Measurements from ENCODE around the gene RBBP8NL.
A peak's percentile ranks its signal among the peaks of the same experiment; 100 is the strongest.

The RBBP8NL gene

DNA sequence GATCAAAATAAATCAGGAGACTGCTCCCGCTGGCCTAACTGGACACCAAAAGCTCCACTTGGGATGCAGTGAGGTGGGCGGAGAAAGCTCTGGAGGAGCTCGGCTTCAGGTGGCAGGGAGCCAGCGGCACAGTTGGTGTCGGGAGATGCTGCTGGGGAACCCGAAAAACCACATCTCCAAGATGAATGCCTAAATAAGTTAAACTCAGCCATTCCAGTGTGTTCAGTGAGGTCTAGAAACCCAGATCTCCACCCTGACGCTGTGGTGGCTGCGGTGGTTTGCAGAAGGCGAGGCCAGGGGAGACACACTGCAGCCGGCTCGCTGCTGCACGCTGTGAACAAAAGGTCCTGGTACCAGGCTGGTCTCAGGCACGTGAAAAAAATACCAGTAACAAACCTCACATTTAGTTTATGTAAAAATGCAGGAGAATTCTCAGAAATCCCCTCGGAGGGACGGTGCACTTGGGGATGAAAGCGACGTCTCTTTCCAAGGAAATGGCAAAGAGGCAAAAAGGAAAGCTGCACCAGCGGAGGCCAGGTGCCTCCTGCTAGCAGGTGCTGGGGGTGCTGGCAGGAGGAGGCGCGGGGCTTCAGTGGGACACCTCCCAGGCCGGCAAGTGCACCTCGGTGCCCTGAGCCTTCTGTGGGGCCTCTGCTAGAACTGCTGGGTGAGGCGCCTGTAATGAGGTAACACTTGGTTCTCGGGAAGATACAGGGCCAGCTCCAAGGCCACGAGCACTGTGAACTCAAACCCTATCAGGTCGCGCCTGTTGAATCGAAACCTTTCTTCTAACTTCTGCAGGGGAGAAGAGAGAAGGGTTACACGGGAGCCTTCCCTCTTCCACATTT lies 36.8 kb downstream of the RBBP8NL start:
- H2AFZ ChIP-seq (ENCODE audit: low read length) = no peak overlapping the region
- H3K4me3 ChIP-seq (ENCODE audit: low read length, poor library complexity, severe bottlenecking) = no peak overlapping the region
- H3K36me3 ChIP-seq (ENCODE audit: insufficient read depth, low read length) = peaks cover 25% of the 10 kb centered on the region; the same call in 1 of the 2 replicates
- peaks cover 40% of the 10 kb centered on the region for H4K20me1 ChIP-seq (ENCODE audit: insufficient read depth, low read length, poor library complexity, severe bottlenecking)
- peaks cover 5% of the 10 kb centered on the region for H3K27me3 ChIP-seq (ENCODE audit: insufficient read depth, low read length, poor library complexity, severe bottlenecking)
- H3K4me1 ChIP-seq (ENCODE audit: insufficient read depth, low read length, poor library complexity, severe bottlenecking) = peaks cover 21% of the 10 kb centered on the region
- peaks cover 52% of the 10 kb centered on the region for H3K79me2 ChIP-seq (ENCODE audit: insufficient read depth, low read length)
- no peak for TF ChIP-seq EZH2phosphoT487 (IDR thresholded peaks at IDR 0.05; ENCODE audit: borderline replicate concordance)
- TF ChIP-seq, protein P1, sequence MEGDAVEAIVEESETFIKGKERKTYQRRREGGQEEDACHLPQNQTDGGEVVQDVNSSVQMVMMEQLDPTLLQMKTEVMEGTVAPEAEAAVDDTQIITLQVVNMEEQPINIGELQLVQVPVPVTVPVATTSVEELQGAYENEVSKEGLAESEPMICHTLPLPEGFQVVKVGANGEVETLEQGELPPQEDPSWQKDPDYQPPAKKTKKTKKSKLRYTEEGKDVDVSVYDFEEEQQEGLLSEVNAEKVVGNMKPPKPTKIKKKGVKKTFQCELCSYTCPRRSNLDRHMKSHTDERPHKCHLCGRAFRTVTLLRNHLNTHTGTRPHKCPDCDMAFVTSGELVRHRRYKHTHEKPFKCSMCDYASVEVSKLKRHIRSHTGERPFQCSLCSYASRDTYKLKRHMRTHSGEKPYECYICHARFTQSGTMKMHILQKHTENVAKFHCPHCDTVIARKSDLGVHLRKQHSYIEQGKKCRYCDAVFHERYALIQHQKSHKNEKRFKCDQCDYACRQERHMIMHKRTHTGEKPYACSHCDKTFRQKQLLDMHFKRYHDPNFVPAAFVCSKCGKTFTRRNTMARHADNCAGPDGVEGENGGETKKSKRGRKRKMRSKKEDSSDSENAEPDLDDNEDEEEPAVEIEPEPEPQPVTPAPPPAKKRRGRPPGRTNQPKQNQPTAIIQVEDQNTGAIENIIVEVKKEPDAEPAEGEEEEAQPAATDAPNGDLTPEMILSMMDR (conservative IDR thresholded peaks at IDR 0.05; ENCODE audit: low read length) = no peak
- H3K9me3 ChIP-seq (ENCODE audit: insufficient read depth, low read depth, low read length) = no peaks in the 10 kb centered on the region
- no peaks in the 10 kb centered on the region; the same call in 1 of the 2 replicates for H3F3A ChIP-seq (ENCODE audit: low read depth)
- H3K4me2 ChIP-seq (ENCODE audit: low read depth, low read length, poor library complexity, severe bottlenecking) = no peak overlapping the region
- H3K9me2 ChIP-seq (replicated peaks; ENCODE audit: low read depth, low read length) = no peaks in the 10 kb centered on the region
- H3K9ac ChIP-seq (ENCODE audit: low read depth, low read length, poor library complexity, severe bottlenecking) = no peak overlapping the region

DNA sequence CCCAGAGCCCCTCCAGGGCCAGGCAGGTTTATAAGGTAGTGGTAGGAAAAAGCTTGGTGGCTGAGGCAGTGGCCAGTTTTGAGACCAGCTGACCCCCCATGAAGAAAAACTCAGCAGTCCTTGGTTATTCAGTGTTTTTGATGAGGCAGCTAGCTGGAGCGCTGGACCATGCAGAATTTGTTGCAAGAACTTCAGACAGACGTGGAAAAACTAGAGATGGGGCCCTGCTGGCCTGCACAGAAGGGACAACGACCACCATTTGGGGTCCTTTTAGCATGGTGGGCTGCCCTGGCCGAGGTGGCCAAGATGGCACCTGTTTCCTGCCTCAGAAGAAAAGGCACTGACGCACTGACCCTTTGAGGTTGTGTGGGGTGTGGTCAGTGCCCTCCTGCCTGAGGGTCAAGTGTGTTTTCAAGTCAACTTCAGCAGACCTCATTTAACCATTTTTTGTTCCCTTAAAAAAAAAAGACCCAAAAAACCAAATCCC lies 37.7 kb downstream of the RBBP8NL start:
- Histone ChIP-seq H3K4me3 (ENCODE audit: low read length, poor library complexity, severe bottlenecking) (no peak overlapping the region), H3F3A (ENCODE audit: low read depth) (no peaks in the 10 kb centered on the region; the same call in 1 of the 2 replicates), H3K27me3 (ENCODE audit: insufficient read depth, low read length, poor library complexity, severe bottlenecking) (peaks cover 5% of the 10 kb centered on the region), H3K36me3 (ENCODE audit: insufficient read depth, low read length) (peaks cover 25% of the 10 kb centered on the region; the same call in 1 of the 2 replicates), H3K9me2 (replicated peaks; ENCODE audit: low read depth, low read length) (no peaks in the 10 kb centered on the region), H3K9me3 (ENCODE audit: insufficient read depth, low read depth, low read length) (no peaks in the 10 kb centered on the region), H2AFZ (ENCODE audit: low read length) (no peak overlapping the region), H3K4me2 (ENCODE audit: low read depth, low read length, poor library complexity, severe bottlenecking) (peak overlapping the region; percentile 88), H3K4me1 (ENCODE audit: insufficient read depth, low read length, poor library complexity, severe bottlenecking) (peaks cover 26% of the 10 kb centered on the region), H4K20me1 (ENCODE audit: insufficient read depth, low read length, poor library complexity, severe bottlenecking) (peaks cover 40% of the 10 kb centered on the region), H3K79me2 (ENCODE audit: insufficient read depth, low read length) (peaks cover 60% of the 10 kb centered on the region), H3K9ac (ENCODE audit: low read depth, low read length, poor library complexity, severe bottlenecking) (peak overlapping the region; percentile 98)
- TF ChIP-seq EZH2phosphoT487 (IDR thresholded peaks at IDR 0.05; ENCODE audit: borderline replicate concordance) = no peak
- TF ChIP-seq, protein P1 (conservative IDR thresholded peaks at IDR 0.05; ENCODE audit: low read length) = no peak

DNA sequence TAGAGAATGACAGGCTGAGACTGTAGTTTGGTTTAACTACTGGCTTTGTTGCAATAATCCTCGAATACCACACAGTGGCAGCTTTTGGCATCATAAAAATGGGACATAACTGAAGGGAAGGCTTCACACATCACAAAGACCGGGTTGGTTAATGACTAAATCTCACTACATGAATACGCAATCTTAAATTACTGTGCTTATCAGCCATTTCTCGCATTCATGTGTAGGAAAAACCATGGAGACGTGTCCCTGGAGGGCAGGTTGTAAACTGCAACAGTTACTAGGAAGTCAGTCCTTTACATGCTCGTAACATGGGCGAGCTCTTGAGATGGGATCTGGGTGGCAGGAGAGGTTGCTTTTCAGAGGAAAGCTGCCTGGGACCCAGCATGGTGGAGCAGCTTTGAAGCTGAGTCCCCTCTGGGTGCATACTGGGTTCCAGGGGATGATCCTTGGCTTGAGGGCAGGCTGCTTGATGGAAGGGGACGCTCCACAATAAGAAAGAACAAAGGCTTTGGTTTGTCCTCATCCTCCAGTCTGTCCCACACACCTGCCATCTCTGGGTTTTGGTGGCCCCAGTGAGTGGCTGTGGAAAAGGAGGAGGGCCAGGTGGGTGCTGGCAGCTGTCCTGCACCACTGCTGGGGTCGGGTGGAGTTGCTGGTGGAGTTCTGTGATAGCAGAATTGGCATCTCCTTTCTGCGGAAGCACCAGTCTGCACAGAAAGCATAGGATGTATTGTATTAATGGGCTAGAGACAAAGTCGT lies 38.3 kb downstream of the RBBP8NL start:
- peak overlapping the region; percentile 98 for H3K9ac ChIP-seq (ENCODE audit: low read depth, low read length, poor library complexity, severe bottlenecking)
- peaks cover 21% of the 10 kb centered on the region; the same call in 1 of the 2 replicates for H3K36me3 ChIP-seq (ENCODE audit: insufficient read depth, low read length)
- peak overlapping the region; percentile 98 for H3K4me3 ChIP-seq (ENCODE audit: low read length, poor library complexity, severe bottlenecking)
- no peak overlapping the region for H2AFZ ChIP-seq (ENCODE audit: low read length)
- H3K9me3 ChIP-seq (ENCODE audit: insufficient read depth, low read depth, low read length) = no peaks in the 10 kb centered on the region
- H3K9me2 ChIP-seq (replicated peaks; ENCODE audit: low read depth, low read length) = no peaks in the 10 kb centered on the region
- H3K4me1 ChIP-seq (ENCODE audit: insufficient read depth, low read length, poor library complexity, severe bottlenecking) = peaks cover 26% of the 10 kb centered on the region
- no peak for TF ChIP-seq EZH2phosphoT487 (IDR thresholded peaks at IDR 0.05; ENCODE audit: borderline replicate concordance)
- TF ChIP-seq, protein P1 (conservative IDR thresholded peaks at IDR 0.05; ENCODE audit: low read length) = 0 out of 2 replicates have a peak, but pooled peaks have one; percentile 14
- peaks cover 65% of the 10 kb centered on the region for H3K79me2 ChIP-seq (ENCODE audit: insufficient read depth, low read length)
- no peaks in the 10 kb centered on the region; the same call in 1 of the 2 replicates for H3F3A ChIP-seq (ENCODE audit: low read depth)
- peaks cover 40% of the 10 kb centered on the region for H4K20me1 ChIP-seq (ENCODE audit: insufficient read depth, low read length, poor library complexity, severe bottlenecking)
- H3K27me3 ChIP-seq (ENCODE audit: insufficient read depth, low read length, poor library complexity, severe bottlenecking) = peaks cover 5% of the 10 kb centered on the region
- peak overlapping the region; percentile 88 for H3K4me2 ChIP-seq (ENCODE audit: low read depth, low read length, poor library complexity, severe bottlenecking)
